Umbilical cord (tissue), 2 donors: ENCODE measurements around the gene CLEC2L. TPM values are rescaled to one million over a fixed set of nuclear protein-coding genes. Genes with fewer than 3 reads are reported as not detected.

Source experiments
- DNase-seq: peaks from one replicate; pipeline ENCODE4 v3.0.0-alpha.2; 2015; ENCODE audit warnings: low spot score
- total RNA-seq: library from RNA; depleted of rRNA; stranded (reverse); fragments of >200 nt; gene quantifications from one replicate; pipeline ENCODE4 v1.2.3, GENCODE V29; 2014; ENCODE audit warnings: low replicate concordance; ENCODE audit not compliant: insufficient read depth

Gene CLEC2L
- total RNA-seq, 1 donor from 2014 or later = 0.96 TPM

DNA sequence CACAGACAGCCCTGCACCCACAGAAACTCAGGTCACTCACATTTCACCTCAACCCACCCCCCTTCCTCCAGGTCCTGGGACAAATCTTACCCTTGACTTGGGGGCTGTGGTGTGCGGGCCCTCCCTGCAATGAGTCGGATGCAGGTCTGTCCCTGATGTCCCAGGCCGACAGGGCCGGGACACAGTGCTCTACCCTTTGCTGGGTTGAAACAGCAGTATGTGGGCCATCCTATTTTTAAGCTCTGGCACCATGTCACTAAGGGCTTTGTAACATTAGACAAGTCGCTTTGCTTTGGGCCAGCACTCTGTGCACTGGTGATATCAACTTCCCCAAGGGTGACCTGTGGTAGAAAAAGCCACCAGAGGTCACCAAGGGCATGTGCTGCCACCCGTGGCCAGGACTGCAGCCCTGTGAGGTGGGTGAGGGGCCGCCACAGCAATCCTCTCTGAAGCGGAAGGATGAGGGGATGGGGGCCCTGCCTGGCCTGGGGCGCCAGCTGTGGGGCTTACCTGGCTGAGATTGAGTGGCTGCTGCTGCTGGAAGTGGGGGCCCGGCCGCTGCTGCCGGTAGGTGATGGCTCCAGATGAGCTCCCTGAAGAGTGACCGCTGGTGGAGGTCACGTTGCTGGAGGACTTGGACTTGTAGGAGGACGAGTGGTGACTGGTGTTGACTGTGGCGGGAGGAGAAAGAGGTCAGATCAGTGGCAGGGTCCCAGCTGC, 51.3 kb downstream of the CLEC2L start:
- no peak for DNase-seq

DNA sequence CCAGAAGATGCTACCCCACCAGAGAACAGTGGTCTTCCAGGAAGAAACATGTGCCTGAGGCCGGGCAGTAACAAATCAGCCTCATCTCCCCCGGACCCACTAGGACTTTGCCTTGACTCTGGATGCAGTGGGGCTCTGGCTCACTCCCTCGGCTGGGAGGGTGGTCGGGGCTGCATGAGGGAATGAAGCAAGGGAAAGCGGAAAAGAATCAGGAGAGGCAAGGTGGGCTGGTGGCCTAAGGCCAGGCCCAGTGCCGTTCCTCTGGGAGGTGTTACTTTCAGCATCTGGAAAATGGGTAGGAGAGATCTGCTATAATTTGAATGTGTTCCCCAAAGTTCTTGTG, 51.8 kb downstream of the CLEC2L start:
- DNase-seq = no peak

DNA sequence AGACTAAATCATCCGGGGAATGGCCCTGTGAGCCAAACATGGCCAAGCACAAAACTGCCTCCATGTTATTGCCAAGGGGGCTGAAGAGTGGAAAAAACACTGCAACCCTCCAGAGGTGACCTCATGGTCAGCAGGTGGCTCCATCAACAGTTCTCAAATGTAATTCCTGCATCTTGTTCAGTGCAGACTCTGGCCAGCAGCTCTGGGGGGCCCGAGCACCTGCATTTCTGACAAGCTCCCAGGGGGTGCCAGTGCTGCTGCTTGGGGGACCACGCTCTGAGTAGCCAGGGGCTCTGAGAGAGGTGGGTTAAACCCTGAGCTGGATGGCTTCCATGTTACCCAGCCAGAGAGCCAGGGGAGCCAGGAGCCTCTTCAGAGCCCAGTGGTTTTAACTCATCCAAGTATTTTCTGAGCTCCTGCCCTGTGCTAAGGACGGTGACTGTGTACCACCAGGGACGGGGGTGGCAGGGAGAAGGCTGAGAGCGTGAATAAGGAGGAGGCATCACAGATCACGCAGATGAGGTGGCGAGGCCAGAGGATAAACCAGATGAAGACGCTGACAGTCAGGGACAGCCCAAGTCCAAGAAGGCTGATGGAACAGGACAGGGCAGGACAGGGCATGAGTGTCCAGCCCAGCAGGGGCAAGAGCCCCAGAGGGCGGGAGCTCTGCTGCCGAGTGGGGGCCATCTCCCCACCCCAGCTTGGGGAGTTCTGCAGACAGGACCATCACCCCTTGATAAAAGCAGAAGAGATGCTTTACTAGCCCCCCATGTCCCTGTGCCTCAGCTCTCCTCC, 52.9 kb downstream of the CLEC2L start:
- DNase-seq = no peak

DNA sequence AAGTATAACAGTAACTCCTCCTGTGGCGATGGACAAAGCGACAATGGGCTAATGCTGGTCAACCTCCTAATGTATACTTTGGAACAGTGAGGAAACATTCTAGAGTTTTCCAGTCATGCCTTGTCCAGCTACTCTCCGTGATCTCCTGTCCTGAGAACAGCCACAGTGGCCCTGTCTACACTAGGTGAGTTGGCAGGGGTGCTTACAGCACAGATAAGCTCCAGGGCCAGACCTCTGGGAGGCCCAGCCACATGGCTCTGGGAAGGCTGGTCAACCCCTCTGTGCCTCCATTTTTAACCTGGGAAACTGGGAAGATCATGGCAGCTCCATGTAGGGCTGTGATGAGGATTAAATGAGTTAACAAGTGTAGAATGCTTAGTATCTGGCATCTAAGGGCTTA, 57.0 kb downstream of the CLEC2L start:
- DNase-seq = no peak

DNA sequence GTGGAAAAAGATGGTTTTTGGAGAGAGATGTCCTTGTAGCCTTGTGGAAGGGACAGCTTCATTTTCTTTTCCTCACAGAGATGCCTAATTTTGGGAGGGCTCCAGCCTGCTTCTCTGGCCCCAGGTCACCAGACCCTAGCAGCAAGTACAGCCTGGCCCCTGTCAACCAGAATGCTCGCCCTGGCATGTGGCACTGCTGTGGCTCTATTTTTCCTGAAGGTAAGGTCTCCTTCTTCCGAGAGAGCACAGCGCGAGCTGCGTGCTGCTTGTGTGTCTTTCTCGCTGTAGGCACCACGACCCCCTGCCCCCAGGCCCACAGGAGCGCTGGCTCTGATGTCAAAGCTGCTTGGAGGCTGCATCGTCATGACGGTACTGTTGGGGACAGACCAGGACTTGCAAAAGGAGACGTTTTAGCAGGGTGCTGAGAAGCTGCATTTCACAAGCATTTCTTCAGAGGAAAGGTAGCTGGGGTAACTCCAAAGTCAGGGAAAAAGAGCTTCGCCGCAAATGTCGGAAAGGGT, 58.7 kb downstream of the CLEC2L start:
- DNase-seq = no peak

GRCh38 chr7:139582671-139583155, 59.2 kb downstream of the CLEC2L start:
- no peak for DNase-seq

- no peak for DNase-seq
Observed at GRCh38 chr7:139583826-139584553, 60.5 kb downstream of the CLEC2L start.

- DNase-seq = no peak
Observed at GRCh38 chr7:139585042-139585441, 61.6 kb downstream of the CLEC2L start.

DNA sequence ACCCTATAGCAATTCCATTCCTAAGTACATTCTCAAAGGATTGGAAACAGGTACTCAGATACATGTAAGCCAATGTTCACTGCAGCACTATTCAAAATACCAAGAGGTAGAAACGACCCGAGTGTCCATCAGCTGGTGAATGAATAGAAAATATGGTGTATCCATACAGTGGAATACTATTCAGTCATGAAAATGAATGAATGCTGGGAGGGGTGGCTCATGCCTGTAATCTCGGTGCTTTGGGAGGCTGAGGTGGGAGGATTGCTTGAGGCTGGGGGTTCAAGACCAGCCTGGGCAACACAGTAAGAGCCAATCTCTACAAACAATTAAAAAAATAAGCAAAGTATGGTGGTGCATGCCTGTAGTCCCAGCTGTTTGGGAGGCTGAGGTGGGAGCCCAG, 62.8 kb downstream of the CLEC2L start:
- DNase-seq = no peak

DNA sequence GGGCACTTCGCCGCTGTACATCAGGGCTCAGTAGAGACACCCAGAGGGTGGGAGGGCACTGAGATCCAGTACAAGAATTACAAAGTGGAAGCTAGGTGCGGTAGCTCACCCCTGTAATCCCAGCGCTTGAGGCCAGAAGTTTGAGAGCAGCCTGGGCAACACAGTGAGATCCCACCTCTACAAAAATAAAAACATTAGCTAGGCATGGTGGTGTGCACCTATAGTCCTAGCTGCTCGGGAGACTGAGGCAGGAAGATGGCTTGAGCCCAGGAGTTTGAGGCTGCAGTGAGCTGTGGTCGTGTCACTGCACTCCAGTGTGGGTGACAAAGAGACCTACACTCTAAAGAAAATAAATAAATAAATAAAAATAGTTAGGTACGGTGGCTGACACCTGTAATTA, 64.0 kb downstream of the CLEC2L start:
- no peak for DNase-seq

DNA sequence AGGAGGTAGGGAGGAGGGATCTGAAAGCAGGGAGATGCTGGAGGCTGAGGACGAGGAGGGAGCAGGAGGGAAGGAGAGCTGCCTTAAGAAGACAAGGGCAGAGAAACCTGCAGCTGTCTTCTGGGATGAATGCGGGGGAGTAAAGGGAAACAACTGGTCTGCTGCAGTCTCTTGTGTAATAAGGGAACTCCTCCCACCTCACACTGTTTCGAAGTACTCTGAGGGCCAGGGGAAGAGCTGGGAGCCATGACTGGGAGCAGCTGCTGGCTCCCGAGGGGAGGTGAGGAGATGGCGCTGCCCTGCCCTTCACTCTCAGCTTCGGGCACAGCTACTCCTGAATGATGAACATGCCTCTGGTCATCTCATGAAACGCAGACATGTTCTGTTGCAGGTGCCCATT, 65.1 kb downstream of the CLEC2L start:
- DNase-seq = no peak

DNA sequence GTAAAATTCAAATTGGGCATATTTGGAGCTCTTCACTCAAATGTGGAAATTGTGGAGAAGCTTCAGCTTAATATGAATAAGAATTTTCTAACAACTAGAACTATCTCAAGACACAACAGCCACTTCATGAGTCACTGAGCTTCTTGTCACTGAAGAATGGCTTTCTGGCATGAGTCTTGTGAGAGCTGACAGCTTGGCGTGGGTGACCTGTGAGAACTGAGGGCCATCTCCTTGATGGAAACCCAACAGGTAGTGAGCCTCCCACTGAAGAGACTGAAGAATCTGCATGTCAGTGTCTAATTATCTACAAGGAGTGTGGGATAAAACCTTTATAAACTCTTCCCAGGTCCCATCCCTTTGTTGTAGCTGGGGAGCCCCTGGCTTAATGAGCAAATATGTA, 66.0 kb downstream of the CLEC2L start:
- DNase-seq = no peak

- DNase-seq = no peak
Observed at GRCh38 chr7:139591550-139592195, 68.2 kb downstream of the CLEC2L start.

DNA sequence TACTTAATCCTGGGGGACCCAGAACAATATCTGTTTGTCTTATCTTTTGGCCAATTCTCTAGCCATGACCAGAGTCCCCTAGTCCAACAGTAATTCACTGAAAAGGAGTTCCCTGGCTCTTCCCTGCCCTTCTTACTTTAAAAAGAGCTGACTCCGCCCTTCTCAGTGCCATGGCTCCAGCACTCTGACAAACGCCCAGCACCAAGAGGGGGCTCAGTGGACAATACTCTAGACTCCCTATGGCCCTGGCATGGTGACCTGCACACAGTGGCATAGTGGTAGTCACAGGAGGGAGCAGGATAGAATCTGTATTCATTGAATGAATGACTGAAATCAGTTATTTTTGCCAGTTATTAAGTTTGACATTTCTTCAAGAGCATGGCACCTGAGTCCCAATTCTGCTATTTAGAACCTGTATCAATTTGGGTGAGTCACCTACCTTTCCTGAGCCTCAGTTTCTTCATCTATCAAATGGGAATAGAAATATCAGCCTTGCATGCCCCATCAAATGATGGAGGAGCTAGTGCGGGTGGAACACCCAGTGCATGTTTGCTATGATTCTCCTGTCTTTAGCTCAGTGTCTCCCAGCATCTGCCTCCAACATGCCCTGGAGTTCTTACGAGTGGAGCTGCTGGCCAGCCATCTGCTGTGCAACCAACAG, 69.4 kb downstream of the CLEC2L start:
- DNase-seq = no peak

DNA sequence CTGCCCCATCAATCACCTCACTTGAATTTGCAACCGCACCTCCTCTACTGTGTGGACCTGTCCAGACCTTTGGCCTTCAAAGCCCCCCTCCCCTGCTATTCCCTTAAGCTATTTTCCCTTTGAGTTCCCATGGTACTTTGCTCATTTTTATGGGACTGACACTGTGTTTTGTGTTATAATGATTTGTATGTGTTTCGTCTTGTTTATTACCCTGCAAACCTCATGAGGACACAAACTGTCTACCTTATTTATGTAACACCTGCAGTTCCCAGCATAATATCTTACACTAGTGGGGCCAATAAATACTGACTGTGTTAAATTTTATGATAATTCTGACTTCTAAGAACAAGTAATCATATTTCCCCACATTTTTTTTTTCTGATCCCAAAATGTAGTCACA, 70.6 kb downstream of the CLEC2L start:
- DNase-seq = no peak

Other genes with a start within 250 kb of the CLEC2L start
- gene FMC1, start 182.3 kb upstream of the CLEC2L start, total RNA-seq = 5.5 TPM
- gene LUC7L2, start 163.8 kb upstream of the CLEC2L start, total RNA-seq = 42.4 TPM
- 0.48 TPM for gene KLRG2, start 40.0 kb upstream of the CLEC2L start, total RNA-seq